DMS114 treated with DMSO at 0.1 percent for 48 hours (cell line): Measurements from ENCODE around the gene KIFC3.

Source experiments
- DNase-seq: peaks from one replicate; lab custom pipeline; 2025; ENCODE audit not compliant: unreplicated experiment; lab: John Stamatoyannopoulos, UW

Gene KIFC3

GRCh38 chr16:57766714-57767348 lies 35.5 kb downstream of the KIFC3 start:
- DNase-seq: no peak

- DNase-seq: no peak
These were observed 37.0 kb downstream of the KIFC3 start for GRCh38 chr16:57765160-57765728.

GRCh38 chr16:57764341-57765159 lies 37.7 kb downstream of the KIFC3 start:
- DNase-seq: peak; percentile 10

- DNase-seq: no peak
These were observed 38.3 kb downstream of the KIFC3 start for GRCh38 chr16:57764006-57764340.

GRCh38 chr16:57763285-57764005 lies 38.8 kb downstream of the KIFC3 start:
- DNase-seq: no peak

- no peak for DNase-seq
These were observed 39.8 kb downstream of the KIFC3 start for GRCh38 chr16:57762365-57763040.

- no peak for DNase-seq
These were observed 40.3 kb downstream of the KIFC3 start for GRCh38 chr16:57761957-57762356.

- no peak for DNase-seq
These were observed 41.0 kb downstream of the KIFC3 start for GRCh38 chr16:57761301-57761700.

- DNase-seq: no peak
These were observed 41.7 kb downstream of the KIFC3 start for GRCh38 chr16:57760357-57761160.

- no peak for DNase-seq
These were observed 42.5 kb downstream of the KIFC3 start for GRCh38 chr16:57759541-57760356.

- DNase-seq: no peak
These were observed 43.2 kb downstream of the KIFC3 start for GRCh38 chr16:57759131-57759530.

GRCh38 chr16:57758331-57759117 lies 43.8 kb downstream of the KIFC3 start:
- no peak for DNase-seq

- no peak for DNase-seq
These were observed 44.4 kb downstream of the KIFC3 start for GRCh38 chr16:57757883-57758282.

- DNase-seq: peak; percentile 43
These were observed 44.9 kb downstream of the KIFC3 start for GRCh38 chr16:57757326-57757786.

- DNase-seq: no peak
These were observed 45.6 kb downstream of the KIFC3 start for GRCh38 chr16:57756424-57757325.

GRCh38 chr16:57755726-57756423 lies 46.4 kb downstream of the KIFC3 start:
- DNase-seq: no peak
